Superior temporal gyrus (tissue), 1 donor: ENCODE data around the gene CLEC16A.

Experiments used
- DNase-seq: peaks from one replicate; pipeline ENCODE4 v3.0.0-alpha.2; 2016; ENCODE audit errors: extremely low spot score

Gene CLEC16A

GRCh38 chr16:10988879-10989278 is 44.5 kb downstream of the CLEC16A start:
- DNase-seq = no peak

- DNase-seq = no peak
These were observed 45.2 kb downstream of the CLEC16A start for GRCh38 chr16:10989559-10989958.

GRCh38 chr16:10990378-10990777 is 46.0 kb downstream of the CLEC16A start:
- no peak for DNase-seq

- no peak for DNase-seq
These were observed 47.7 kb downstream of the CLEC16A start for GRCh38 chr16:10992112-10992511.

GRCh38 chr16:10992797-10993196 is 48.4 kb downstream of the CLEC16A start:
- DNase-seq = no peak

GRCh38 chr16:10993649-10994048 is 49.3 kb downstream of the CLEC16A start:
- DNase-seq = no peak

GRCh38 chr16:10994571-10994970 is 50.2 kb downstream of the CLEC16A start:
- DNase-seq = no peak

GRCh38 chr16:10995565-10995964 is 51.2 kb downstream of the CLEC16A start:
- no peak for DNase-seq

- no peak for DNase-seq
These were observed 53.1 kb downstream of the CLEC16A start for GRCh38 chr16:10997485-10997884.

GRCh38 chr16:10999300-10999699 is 54.9 kb downstream of the CLEC16A start:
- DNase-seq = no peak

- no peak for DNase-seq
These were observed 57.2 kb downstream of the CLEC16A start for GRCh38 chr16:11001611-11002010.

GRCh38 chr16:11003141-11003540 is 58.8 kb downstream of the CLEC16A start:
- no peak for DNase-seq

GRCh38 chr16:11004351-11004750 is 60.0 kb downstream of the CLEC16A start:
- no peak for DNase-seq

- DNase-seq = no peak
These were observed 60.7 kb downstream of the CLEC16A start for GRCh38 chr16:11004973-11005610.

GRCh38 chr16:11005611-11005975 is 61.2 kb downstream of the CLEC16A start:
- no peak for DNase-seq

GRCh38 chr16:11006656-11007055 is 62.3 kb downstream of the CLEC16A start:
- DNase-seq = no peak

- DNase-seq = no peak
These were observed 63.4 kb downstream of the CLEC16A start for GRCh38 chr16:11007714-11008280.

GRCh38 chr16:11009027-11009755 is 64.8 kb downstream of the CLEC16A start:
- DNase-seq = no peak

GRCh38 chr16:11010575-11011221 is 66.3 kb downstream of the CLEC16A start:
- no peak for DNase-seq

- no peak for DNase-seq
These were observed 67.0 kb downstream of the CLEC16A start for GRCh38 chr16:11011326-11011725.

- no peak for DNase-seq
These were observed 68.5 kb downstream of the CLEC16A start for GRCh38 chr16:11012841-11013240.

GRCh38 chr16:11014136-11014535 is 69.8 kb downstream of the CLEC16A start:
- no peak for DNase-seq

GRCh38 chr16:11015076-11015475 is 70.7 kb downstream of the CLEC16A start:
- no peak for DNase-seq
